HG03060 (cell line): ENCODE data around the gene DSC2.
"Not testable (repeated sequence)": the region's sequence is repeated elsewhere in the genome, so short reads cannot be mapped to it uniquely, and the experiment has no call there.

Source experiments
- ATAC-seq: cut with Tn5 transposase; IDR thresholded peaks from one replicate; pipeline ENCODE4 v1.9.1; 2021; ENCODE audit warnings: low read depth, moderate number of reproducible peaks; ENCODE audit not compliant: unreplicated experiment

The DSC2 gene

GRCh38 chr18:31046916-31047315 lies 55.3 kb downstream of the DSC2 start:
- ATAC-seq, result no peak

GRCh38 chr18:31045599-31045998 lies 56.6 kb downstream of the DSC2 start:
- ATAC-seq, result no peak

GRCh38 chr18:31044926-31045325 lies 57.3 kb downstream of the DSC2 start:
- no peak for ATAC-seq

GRCh38 chr18:31043709-31044108 lies 58.5 kb downstream of the DSC2 start:
- no peak for ATAC-seq

- ATAC-seq, result no peak
Measured at GRCh38 chr18:31042406-31043181, 59.6 kb downstream of the DSC2 start, which contains the start of gene DSC3. Gene DSC3 (minus strand): TSS chr18:31042742. CDS start chr18:31042660, 82 bp downstream.

- no peak for ATAC-seq
Measured at GRCh38 chr18:31042084-31042405, 60.2 kb downstream of the DSC2 start.

GRCh38 chr18:31041271-31042083 lies 60.7 kb downstream of the DSC2 start:
- no peak for ATAC-seq

GRCh38 chr18:31040686-31041270 lies 61.4 kb downstream of the DSC2 start:
- no peak for ATAC-seq

- ATAC-seq, result no peak
Measured at GRCh38 chr18:31039426-31039825, 62.8 kb downstream of the DSC2 start.

- not testable (repeated sequence) for ATAC-seq
Measured at GRCh38 chr18:31037686-31038085, 64.5 kb downstream of the DSC2 start.

- ATAC-seq, result no peak
Measured at GRCh38 chr18:31034541-31034940, 67.7 kb downstream of the DSC2 start.

GRCh38 chr18:31030574-31031278 lies 71.5 kb downstream of the DSC2 start:
- ATAC-seq, result no peak

- ATAC-seq, result no peak
Measured at GRCh38 chr18:31015715-31016434, 86.3 kb downstream of the DSC2 start.

GRCh38 chr18:31011455-31011854 lies 90.8 kb downstream of the DSC2 start:
- ATAC-seq, result not testable (repeated sequence)

GRCh38 chr18:31010601-31011000 lies 91.6 kb downstream of the DSC2 start:
- ATAC-seq, result no peak
